Measurements from ENCODE around the gene VPS37B. TPM values are rescaled to one million over a fixed set of nuclear protein-coding genes. Genes with fewer than 3 reads are reported as not detected.

VPS37B gene
- polyA plus RNA-seq, 1 donor = 22.4 TPM

GRCh38 chr12:122840580-122841513, 55.1 kb downstream of the VPS37B start:
- DNase-seq (ENCODE audit: low read depth) = no peak

- DNase-seq (ENCODE audit: low read depth) = no peak
Measured at GRCh38 chr12:122839907-122840554, 55.9 kb downstream of the VPS37B start.

GRCh38 chr12:122838841-122839240, 57.1 kb downstream of the VPS37B start:
- DNase-seq (ENCODE audit: low read depth) = no peak

GRCh38 chr12:122837306-122838265, 58.3 kb downstream of the VPS37B start:
- no peak for DNase-seq (ENCODE audit: low read depth)

GRCh38 chr12:122836027-122836921, 59.6 kb downstream of the VPS37B start:
- no peak for DNase-seq (ENCODE audit: low read depth)

GRCh38 chr12:122835750-122836026, 60.2 kb downstream of the VPS37B start:
- DNase-seq (ENCODE audit: low read depth) = no peak

GRCh38 chr12:122834921-122835749, 60.8 kb downstream of the VPS37B start, which contains the start of gene HIP1R:
TSS of gene HIP1R (plus strand) at chr12:122835457. CDS start at chr12:122835551, 94 bp downstream.
- DNase-seq (ENCODE audit: low read depth) = no peak

- DNase-seq (ENCODE audit: low read depth) = no peak
Measured at GRCh38 chr12:122834104-122834920, 61.6 kb downstream of the VPS37B start.

GRCh38 chr12:122830517-122831214, 65.3 kb downstream of the VPS37B start:
- DNase-seq (ENCODE audit: low read depth) = no peak

GRCh38 chr12:122827258-122827657, 68.7 kb downstream of the VPS37B start:
- no peak for DNase-seq (ENCODE audit: low read depth)

- no peak for DNase-seq (ENCODE audit: low read depth)
Measured at GRCh38 chr12:122825773-122826724, 69.9 kb downstream of the VPS37B start.

GRCh38 chr12:122823429-122823828, 72.5 kb downstream of the VPS37B start:
- no peak for DNase-seq (ENCODE audit: low read depth)

- no peak for DNase-seq (ENCODE audit: low read depth)
Measured at GRCh38 chr12:122820838-122821271, 75.1 kb downstream of the VPS37B start.

- DNase-seq (ENCODE audit: low read depth) = no peak
Measured at GRCh38 chr12:122820138-122820537, 75.8 kb downstream of the VPS37B start.

- DNase-seq (ENCODE audit: low read depth) = no peak
Measured at GRCh38 chr12:122819209-122819785, 76.6 kb downstream of the VPS37B start.
